ENCODE measurements around the gene CD79A. TPM values are rescaled to one million over a fixed set of nuclear protein-coding genes. Genes with fewer than 3 reads are reported as not detected.

The CD79A gene
- total RNA-seq, 2 experiments from 2014 or later, result 3.7 to 3.8 TPM

- Histone ChIP-seq H3K4me3 (ENCODE audit: low read length) (peak overlapping the region; percentile 94), H3K27me3 (ENCODE audit: control insufficient read depth in 1 of 2, insufficient read depth in 2 of 2, low read length in 2 of 2) (no peaks in the 10 kb centered on the region), H3K4me1 (ENCODE audit: insufficient read depth, low read length) (peaks cover 86% of the 10 kb centered on the region), H3K36me3 (ENCODE audit: insufficient read depth, low read length) (peaks cover 62% of the 10 kb centered on the region), H3K27ac (ENCODE audit: low read depth in 1 of 2, low read length in 2 of 2) (peak overlapping the region; percentile 69 to 96), H3K9me3 (ENCODE audit: control insufficient read depth in 1 of 2, insufficient read depth in 1 of 2, low read length in 2 of 2) (no peaks in the 10 kb centered on the region)
- Mint-ChIP-seq H3K36me3 (ENCODE audit: low read depth) (peaks cover 92% of the 10 kb centered on the region), H3K4me1 (ENCODE audit: low read depth) (peaks cover 71% of the 10 kb centered on the region), H3K4me3 (peak overlapping the region; percentile 90), H3K27ac (peak overlapping the region; percentile 98), H3K9me3 (no peaks in the 10 kb centered on the region), H3K27me3 (no peaks in the 10 kb centered on the region)
- intact Hi-C loops (cut with DNase I, micrococcal nuclease), result loop anchor here (1.0 to 10.0 kb wide), 8 partner anchors 13 to 333 kb away; partner anchors contain the start of gene ERFL (in 1 of the 2)
- peak; percentile 61 to 92 (median 87) for DNase-seq
- ATAC-seq (ENCODE audit: poor library complexity), result peak; percentile 66
- ChIA-PET POLR2A (interaction anchor here (0.6 to 12.4 kb wide), 15 partner anchors 9 to 539 kb away, joined by 3 to 465 read pairs (median 21); partner anchors contain the start of genes CD79A, ERFL, RABAC1 and RPS19), CTCF (interaction anchor here (0.6 to 8.8 kb wide), 9 partner anchors 14 to 71 kb away, joined by 3 to 119 read pairs (median 7); partner anchors contain the start of genes CD79A, RABAC1 and RPS19)
- peak; percentile 54 for TF ChIP-seq CTCF (IDR thresholded peaks at IDR 0.05)
These were observed 10.8 kb downstream of the CD79A start for GRCh38 chr19:41887711-41888382.

GRCh38 chr19:41888926-41889325, 11.8 kb downstream of the CD79A start:
- Mint-ChIP-seq H3K9me3 (no peaks in the 10 kb centered on the region), H3K27me3 (no peaks in the 10 kb centered on the region), H3K36me3 (ENCODE audit: low read depth) (peaks cover 92% of the 10 kb centered on the region), H3K27ac (peak overlapping the region; percentile 98), H3K4me3 (peak overlapping the region; percentile 90), H3K4me1 (ENCODE audit: low read depth) (peaks cover 72% of the 10 kb centered on the region)
- Histone ChIP-seq H3K27me3 (ENCODE audit: control insufficient read depth in 1 of 2, insufficient read depth in 2 of 2, low read length in 2 of 2) (no peaks in the 10 kb centered on the region), H3K27ac (ENCODE audit: low read depth in 1 of 2, low read length in 2 of 2) (peak overlapping the region; percentile 13 to 96), H3K36me3 (ENCODE audit: insufficient read depth, low read length) (peaks cover 67% of the 10 kb centered on the region), H3K4me3 (ENCODE audit: low read length) (peak overlapping the region; percentile 94), H3K4me1 (ENCODE audit: insufficient read depth, low read length) (peaks cover 92% of the 10 kb centered on the region), H3K9me3 (ENCODE audit: control insufficient read depth in 1 of 2, insufficient read depth in 1 of 2, low read length in 2 of 2) (no peaks in the 10 kb centered on the region)
- intact Hi-C loops (cut with DNase I, micrococcal nuclease), result loop anchor here (2.0 to 10.0 kb wide), 4 partner anchors 38 to 334 kb away; partner anchors contain the start of gene ERFL (in 1 of the 2)
- ChIA-PET POLR2A (interaction anchor here (1.2 to 12.4 kb wide), 10 partner anchors 8 to 69 kb away, joined by 4 to 465 read pairs (median 48); partner anchors contain the start of genes CD79A, ERFL, RABAC1 and RPS19), CTCF (interaction anchor here (8.6 to 8.8 kb wide), 2 partner anchors 15 to 29 kb away, joined by 59 to 119 read pairs; partner anchors contain the start of genes CD79A and RPS19)
- no peak for TF ChIP-seq CTCF (IDR thresholded peaks at IDR 0.05)
- ATAC-seq (ENCODE audit: poor library complexity) (no peak), DNase-seq (peak in 4 of 14 experiments; percentile 41 to 61 (median 50))

DNA sequence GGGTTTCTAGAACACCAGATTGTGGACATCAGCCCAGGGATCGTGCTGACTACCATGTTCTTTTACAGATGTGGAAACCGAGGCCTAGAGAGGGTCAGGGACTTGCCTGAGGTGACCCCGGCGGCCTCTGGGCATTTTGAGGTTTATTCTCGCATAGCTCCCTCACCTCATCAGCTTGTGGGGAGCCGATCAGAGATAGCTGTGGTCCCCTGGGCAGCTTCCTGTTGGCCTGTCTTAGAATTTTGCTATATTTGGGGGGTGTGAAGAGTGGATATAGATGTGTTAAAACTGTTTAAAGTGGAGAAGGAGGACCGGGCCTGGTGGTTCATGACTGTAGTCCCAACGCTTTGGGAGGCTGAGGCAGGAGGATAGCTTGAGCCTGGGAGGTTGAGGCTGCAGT, 12.8 kb downstream of the CD79A start:
- intact Hi-C loops (cut with DNase I, micrococcal nuclease), result loop anchor here (2.0 to 10.0 kb wide), 4 partner anchors 37 to 335 kb away; partner anchors contain the start of gene ERFL (in 1 of the 2)
- H3K9me3 ChIP-seq (ENCODE audit: control insufficient read depth in 1 of 2, insufficient read depth in 1 of 2, low read length in 2 of 2), result no peaks in the 10 kb centered on the region
- peak overlapping the region; percentile 13 to 96 for H3K27ac ChIP-seq (ENCODE audit: low read depth in 1 of 2, low read length in 2 of 2)
- POLR2A ChIA-PET, result interaction anchor here (0.6 to 12.4 kb wide), 7 partner anchors 8 to 68 kb away, joined by 3 to 465 read pairs (median 70); partner anchors contain the start of genes CD79A, ERFL, RABAC1 and RPS19
- Mint-ChIP-seq H3K27ac (peak overlapping the region; percentile 98), H3K36me3 (ENCODE audit: low read depth) (peaks cover 88% of the 10 kb centered on the region), H3K4me3 (peak overlapping the region; percentile 71), H3K4me1 (ENCODE audit: low read depth) (peaks cover 70% of the 10 kb centered on the region), H3K27me3 (no peaks in the 10 kb centered on the region), H3K9me3 (no peaks in the 10 kb centered on the region)
- no peak overlapping the region for H3K4me3 ChIP-seq (ENCODE audit: low read length)
- ATAC-seq (ENCODE audit: poor library complexity) (no peak), DNase-seq (no peak)
- CTCF ChIA-PET, result interaction anchor here (8.6 to 8.8 kb wide), 2 partner anchors 16 to 30 kb away, joined by 59 to 119 read pairs; partner anchors contain the start of genes CD79A and RPS19
- TF ChIP-seq CTCF (IDR thresholded peaks at IDR 0.05), result no peak
- peaks cover 72% of the 10 kb centered on the region for H3K36me3 ChIP-seq (ENCODE audit: insufficient read depth, low read length)
- peaks cover 95% of the 10 kb centered on the region for H3K4me1 ChIP-seq (ENCODE audit: insufficient read depth, low read length)
- no peaks in the 10 kb centered on the region for H3K27me3 ChIP-seq (ENCODE audit: control insufficient read depth in 1 of 2, insufficient read depth in 2 of 2, low read length in 2 of 2)

All from CD4-positive, alpha-beta T cell (primary cell).